ENCODE measurements around the gene ABLIM3.

Gene ABLIM3

DNA sequence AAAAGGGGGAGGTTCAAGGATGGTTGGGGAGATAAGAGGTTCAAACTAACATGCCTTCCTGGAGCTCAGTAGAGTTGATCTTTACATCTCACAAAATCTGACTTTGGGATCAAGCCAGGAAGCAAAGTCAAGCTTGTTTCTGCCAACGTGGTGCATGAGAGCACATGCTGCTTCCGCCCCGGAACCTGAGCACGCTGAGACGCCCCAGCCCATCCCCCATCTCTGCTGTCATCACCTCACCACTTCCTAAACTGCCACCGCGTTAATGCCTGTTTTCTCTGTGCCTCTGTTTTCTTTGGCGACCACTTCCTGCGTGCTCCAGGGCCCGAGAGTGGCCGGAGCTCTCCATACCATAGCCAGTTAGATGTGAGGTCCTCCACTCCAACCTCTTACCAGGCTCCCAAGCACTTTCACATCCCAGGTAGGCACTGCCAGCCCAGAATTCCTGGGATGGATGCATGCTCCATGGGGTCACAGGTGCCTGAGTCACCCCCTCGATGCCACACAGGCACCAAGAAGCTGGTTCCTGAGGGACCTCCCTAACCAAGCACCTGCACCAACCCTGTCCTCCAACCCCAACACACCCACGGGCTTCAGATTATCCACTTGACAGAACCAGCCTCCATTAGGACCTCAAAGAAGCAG lies 99.2 kb downstream of the ABLIM3 start:
- TF ChIP-seq POLR2AphosphoS5 (IDR thresholded peaks at IDR 0.05; ENCODE audit: low read depth), result peak; percentile 36; the same call in 1 of the 2 replicates
- TF ChIP-seq SPI1 (IDR thresholded peaks at IDR 0.05; ENCODE audit: borderline replicate concordance, low read depth), result peak; percentile 19; the same call in 1 of the 2 replicates
- TF ChIP-seq, protein P1, sequence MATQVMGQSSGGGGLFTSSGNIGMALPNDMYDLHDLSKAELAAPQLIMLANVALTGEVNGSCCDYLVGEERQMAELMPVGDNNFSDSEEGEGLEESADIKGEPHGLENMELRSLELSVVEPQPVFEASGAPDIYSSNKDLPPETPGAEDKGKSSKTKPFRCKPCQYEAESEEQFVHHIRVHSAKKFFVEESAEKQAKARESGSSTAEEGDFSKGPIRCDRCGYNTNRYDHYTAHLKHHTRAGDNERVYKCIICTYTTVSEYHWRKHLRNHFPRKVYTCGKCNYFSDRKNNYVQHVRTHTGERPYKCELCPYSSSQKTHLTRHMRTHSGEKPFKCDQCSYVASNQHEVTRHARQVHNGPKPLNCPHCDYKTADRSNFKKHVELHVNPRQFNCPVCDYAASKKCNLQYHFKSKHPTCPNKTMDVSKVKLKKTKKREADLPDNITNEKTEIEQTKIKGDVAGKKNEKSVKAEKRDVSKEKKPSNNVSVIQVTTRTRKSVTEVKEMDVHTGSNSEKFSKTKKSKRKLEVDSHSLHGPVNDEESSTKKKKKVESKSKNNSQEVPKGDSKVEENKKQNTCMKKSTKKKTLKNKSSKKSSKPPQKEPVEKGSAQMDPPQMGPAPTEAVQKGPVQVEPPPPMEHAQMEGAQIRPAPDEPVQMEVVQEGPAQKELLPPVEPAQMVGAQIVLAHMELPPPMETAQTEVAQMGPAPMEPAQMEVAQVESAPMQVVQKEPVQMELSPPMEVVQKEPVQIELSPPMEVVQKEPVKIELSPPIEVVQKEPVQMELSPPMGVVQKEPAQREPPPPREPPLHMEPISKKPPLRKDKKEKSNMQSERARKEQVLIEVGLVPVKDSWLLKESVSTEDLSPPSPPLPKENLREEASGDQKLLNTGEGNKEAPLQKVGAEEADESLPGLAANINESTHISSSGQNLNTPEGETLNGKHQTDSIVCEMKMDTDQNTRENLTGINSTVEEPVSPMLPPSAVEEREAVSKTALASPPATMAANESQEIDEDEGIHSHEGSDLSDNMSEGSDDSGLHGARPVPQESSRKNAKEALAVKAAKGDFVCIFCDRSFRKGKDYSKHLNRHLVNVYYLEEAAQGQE (IDR thresholded peaks at IDR 0.05; ENCODE audit: insufficient replicate concordance, low read depth), result no peak
- no peak overlapping the region for H3K4me3 ChIP-seq (replicated peaks; ENCODE audit: insufficient read depth, low read length)
- H3K27ac ChIP-seq (replicated peaks), result peak overlapping the region; percentile 46
- H3K27me3 ChIP-seq (ENCODE audit: insufficient read depth, poor library complexity, severe bottlenecking), result no peaks in the 10 kb centered on the region
- DNase-seq (ENCODE audit: low read depth in 1 of 2, low spot score in 1 of 2), result peak; percentile 70

DNA sequence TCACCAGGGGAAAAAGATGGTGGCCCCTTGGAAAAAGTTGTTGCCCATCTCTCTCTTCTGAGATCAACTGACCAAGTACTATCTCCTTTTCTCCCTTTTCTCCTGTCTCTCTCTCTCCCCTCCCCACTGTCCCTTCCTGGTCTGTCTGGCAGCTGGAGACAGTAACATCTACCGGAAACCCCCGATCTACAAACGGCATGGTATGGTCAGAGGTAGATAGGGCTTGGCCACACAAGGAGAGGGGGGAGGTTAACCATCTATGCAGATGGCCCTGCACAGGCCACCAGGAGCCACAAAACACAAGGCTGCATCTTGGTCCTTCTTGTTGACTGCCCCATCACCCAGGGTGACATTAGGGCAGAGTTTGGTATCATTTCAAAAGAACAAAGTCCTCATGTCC lies 101.0 kb downstream of the ABLIM3 start:
- no peak overlapping the region for H3K4me3 ChIP-seq (replicated peaks; ENCODE audit: insufficient read depth, low read length)
- no peaks in the 10 kb centered on the region for H3K27me3 ChIP-seq (ENCODE audit: insufficient read depth, poor library complexity, severe bottlenecking)
- TF ChIP-seq SPI1 (IDR thresholded peaks at IDR 0.05; ENCODE audit: borderline replicate concordance, low read depth), result no peak
- DNase-seq (ENCODE audit: low read depth in 1 of 2, low spot score in 1 of 2), result no peak
- no peak overlapping the region for H3K27ac ChIP-seq (replicated peaks)

DNA sequence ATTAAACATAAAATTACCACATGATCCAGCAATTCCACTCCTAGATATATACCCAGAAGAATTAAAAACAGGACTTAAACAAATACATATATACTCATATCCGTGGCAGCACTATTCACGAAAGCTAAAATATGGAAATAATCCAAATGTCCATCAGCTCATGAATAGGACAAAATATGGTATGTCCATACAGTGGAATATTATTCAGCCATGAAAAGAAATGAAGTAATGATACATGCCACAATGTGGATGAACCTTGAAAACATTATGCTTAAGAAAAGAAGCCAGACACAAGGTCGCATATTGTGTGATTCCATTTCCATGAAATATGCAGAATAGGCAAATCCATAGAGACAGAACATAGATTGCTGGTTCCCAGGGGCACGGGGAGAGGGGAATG lies 105.6 kb downstream of the ABLIM3 start:
- H3K4me3 ChIP-seq (replicated peaks; ENCODE audit: insufficient read depth, low read length), result no peak overlapping the region
- H3K27ac ChIP-seq (replicated peaks), result no peak overlapping the region
- TF ChIP-seq POLR2AphosphoS5 (IDR thresholded peaks at IDR 0.05; ENCODE audit: low read depth) (no peak), GABPA (IDR thresholded peaks at IDR 0.05; ENCODE audit: low read depth) (no peak), SPI1 (IDR thresholded peaks at IDR 0.05; ENCODE audit: borderline replicate concordance, low read depth) (no peak)
- TF ChIP-seq, protein P1 (IDR thresholded peaks at IDR 0.05; ENCODE audit: insufficient replicate concordance, low read depth), result no peak
- TF ChIP-seq, protein P2, sequence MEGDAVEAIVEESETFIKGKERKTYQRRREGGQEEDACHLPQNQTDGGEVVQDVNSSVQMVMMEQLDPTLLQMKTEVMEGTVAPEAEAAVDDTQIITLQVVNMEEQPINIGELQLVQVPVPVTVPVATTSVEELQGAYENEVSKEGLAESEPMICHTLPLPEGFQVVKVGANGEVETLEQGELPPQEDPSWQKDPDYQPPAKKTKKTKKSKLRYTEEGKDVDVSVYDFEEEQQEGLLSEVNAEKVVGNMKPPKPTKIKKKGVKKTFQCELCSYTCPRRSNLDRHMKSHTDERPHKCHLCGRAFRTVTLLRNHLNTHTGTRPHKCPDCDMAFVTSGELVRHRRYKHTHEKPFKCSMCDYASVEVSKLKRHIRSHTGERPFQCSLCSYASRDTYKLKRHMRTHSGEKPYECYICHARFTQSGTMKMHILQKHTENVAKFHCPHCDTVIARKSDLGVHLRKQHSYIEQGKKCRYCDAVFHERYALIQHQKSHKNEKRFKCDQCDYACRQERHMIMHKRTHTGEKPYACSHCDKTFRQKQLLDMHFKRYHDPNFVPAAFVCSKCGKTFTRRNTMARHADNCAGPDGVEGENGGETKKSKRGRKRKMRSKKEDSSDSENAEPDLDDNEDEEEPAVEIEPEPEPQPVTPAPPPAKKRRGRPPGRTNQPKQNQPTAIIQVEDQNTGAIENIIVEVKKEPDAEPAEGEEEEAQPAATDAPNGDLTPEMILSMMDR (IDR thresholded peaks at IDR 0.05; ENCODE audit: insufficient read depth, low read length), result no peak
- no peak for DNase-seq (ENCODE audit: low read depth in 1 of 2, low spot score in 1 of 2)
- no peaks in the 10 kb centered on the region for H3K27me3 ChIP-seq (ENCODE audit: insufficient read depth, poor library complexity, severe bottlenecking)

DNA sequence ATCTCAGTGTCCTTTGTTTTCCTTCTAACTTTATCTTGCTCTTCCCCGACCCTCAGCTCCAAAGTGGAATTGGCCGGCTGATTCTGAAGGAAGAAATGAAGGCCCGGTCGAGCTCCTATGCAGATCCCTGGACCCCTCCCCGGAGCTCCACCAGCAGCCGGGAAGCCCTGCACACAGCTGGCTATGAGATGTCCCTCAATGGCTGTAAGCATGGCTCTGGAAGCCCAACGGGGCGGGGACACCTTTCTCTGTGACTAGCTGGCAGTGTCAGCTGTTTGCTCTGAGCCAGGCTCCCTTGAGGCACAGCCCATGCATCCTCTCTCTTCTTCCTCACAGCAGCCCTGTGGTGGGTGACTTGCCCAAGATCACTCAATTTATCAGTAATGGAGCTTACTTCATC lies 106.4 kb downstream of the ABLIM3 start:
- DNase-seq (ENCODE audit: low read depth in 1 of 2, low spot score in 1 of 2), result no peak
- TF ChIP-seq, protein P1 (IDR thresholded peaks at IDR 0.05; ENCODE audit: insufficient replicate concordance, low read depth), result no peak
- TF ChIP-seq GABPA (IDR thresholded peaks at IDR 0.05; ENCODE audit: low read depth), result no peak
- no peak for TF ChIP-seq SPI1 (IDR thresholded peaks at IDR 0.05; ENCODE audit: borderline replicate concordance, low read depth)
- TF ChIP-seq, protein P2 (IDR thresholded peaks at IDR 0.05; ENCODE audit: insufficient read depth, low read length), result no peak
- TF ChIP-seq POLR2AphosphoS5 (IDR thresholded peaks at IDR 0.05; ENCODE audit: low read depth), result no peak
- H3K27ac ChIP-seq (replicated peaks), result no peak overlapping the region
- no peak overlapping the region for H3K4me3 ChIP-seq (replicated peaks; ENCODE audit: insufficient read depth, low read length)
- no peaks in the 10 kb centered on the region for H3K27me3 ChIP-seq (ENCODE audit: insufficient read depth, poor library complexity, severe bottlenecking)
